Transverse colon (tissue), 4 donors: Measurements from ENCODE around the gene FUZ.

Experiments used
- CTCF ChIP-seq, 5 experiments: fragments of 200-600 bp in 3 of 5; fragments of 450-650 bp in 2 of 5; sonication (generic) in 3 of 5; IDR thresholded peaks; 1 replicate in 2 of 5; 2 replicates in 3 of 5; pipeline ENCODE4 v1.5.1; 2016 to 2017; ENCODE audit warnings: antibody characterized with exemption in 5 of 5, inconsistent platforms in 3 of 5, mild to moderate bottlenecking in 2 of 5, moderate library complexity in 1 of 5
- EP300 ChIP-seq: sonication (generic); formaldehyde crosslinking; IDR thresholded peaks from one replicate; pipeline ENCODE4 v1.6.1; 2017; ENCODE audit warnings: antibody characterized with exemption, low read depth
- POLR2A ChIP-seq: fragments of 450-650 bp; IDR thresholded peaks from one replicate; pipeline ENCODE4 v1.6.1; 2016; ENCODE audit warnings: antibody characterized with exemption, mild to moderate bottlenecking, moderate library complexity
- POLR2AphosphoS5 ChIP-seq, 3 donors: sonication (generic); formaldehyde crosslinking; IDR thresholded peaks; one replicate each; pipeline ENCODE4 v1.6.1; 2016; ENCODE audit warnings: antibody characterized with exemption in 3 of 3

- TF ChIP-seq CTCF (IDR thresholded peaks at IDR 0.05) (no peak), POLR2A (no peak), POLR2AphosphoS5 (IDR thresholded peaks at IDR 0.05) (no peak), EP300 (no peak)
These were observed 12.3 kb downstream of the FUZ start for GRCh38 chr19:49800771-49801170.
